ENCODE data around the gene KSR2. TPM values are rescaled to one million over a fixed set of nuclear protein-coding genes. Genes with fewer than 3 reads are reported as not detected.

KSR2 gene
- total and polyA plus RNA-seq, 3 donors from 2014 or later, result 2.4 to 3.8 (median 2.4) TPM

- 58 to 59% methylated on average over 5 of the region's 5 CpGs for WGBS, 2 donors
- intact Hi-C loops (cut with DNase I; ENCODE audit: low total_unique reads), result no loop called here
- no peaks in the 10 kb centered on the region for H3K4me1 ChIP-seq
Measured at GRCh38 chr12:117606945-117607344, 361.8 kb downstream of the KSR2 start.

GRCh38 chr12:117606024-117606423, 362.8 kb downstream of the KSR2 start:
- intact Hi-C loops (cut with DNase I; ENCODE audit: low total_unique reads), result no loop called here
- no peak for DNase-seq

More at GRCh38 chr12:117606945-117607344, 361.8 kb downstream of the KSR2 start:
- H3K9me3 ChIP-seq, result no peaks in the 10 kb centered on the region
- H3K36me3 ChIP-seq (ENCODE audit: low read depth, missing control alignments), result no peaks in the 10 kb centered on the region
- no peaks in the 10 kb centered on the region for H3K27me3 ChIP-seq
- DNase-seq, result no peak
- no peak for TF ChIP-seq CTCF (IDR thresholded peaks at IDR 0.05)
- H3K27ac ChIP-seq, result no peak overlapping the region
- no peak overlapping the region for H3K4me3 ChIP-seq

GRCh38 chr12:117603316-117604113, 365.3 kb downstream of the KSR2 start:
- H3K9me3 ChIP-seq, result no peaks in the 10 kb centered on the region
- intact Hi-C loops (cut with DNase I; ENCODE audit: low total_unique reads), result no loop called here
- no peak overlapping the region for H3K4me3 ChIP-seq
- no peaks in the 10 kb centered on the region for H3K4me1 ChIP-seq
- H3K36me3 ChIP-seq (ENCODE audit: low read depth, missing control alignments), result no peaks in the 10 kb centered on the region
- H3K27me3 ChIP-seq, result no peaks in the 10 kb centered on the region
- no peak overlapping the region for H3K27ac ChIP-seq
- WGBS, 2 donors, result 49 to 54% methylated on average over 4 of the region's 4 CpGs
- no peak for TF ChIP-seq POLR2A (IDR thresholded peaks at IDR 0.05)
- no peak for DNase-seq

More at GRCh38 chr12:117606024-117606423, 362.8 kb downstream of the KSR2 start:
- TF ChIP-seq POLR2A (IDR thresholded peaks at IDR 0.05), result no peak
- no peak for TF ChIP-seq CTCF (IDR thresholded peaks at IDR 0.05)
- Histone ChIP-seq H3K27me3 (no peaks in the 10 kb centered on the region), H3K4me1 (no peaks in the 10 kb centered on the region), H3K4me3 (no peak overlapping the region), H3K36me3 (ENCODE audit: low read depth, missing control alignments) (no peaks in the 10 kb centered on the region), H3K9me3 (no peaks in the 10 kb centered on the region), H3K27ac (no peak overlapping the region)

- no peaks in the 10 kb centered on the region for H3K9me3 ChIP-seq
- no peak overlapping the region for H3K27ac ChIP-seq
- no peaks in the 10 kb centered on the region for H3K4me1 ChIP-seq
- no peaks in the 10 kb centered on the region for H3K36me3 ChIP-seq (ENCODE audit: low read depth, missing control alignments)
- no peaks in the 10 kb centered on the region for H3K27me3 ChIP-seq
- DNase-seq, result no peak
- H3K4me3 ChIP-seq, result no peak overlapping the region
- intact Hi-C loops (cut with DNase I; ENCODE audit: low total_unique reads), result loop anchor here (10.0 kb wide), 1 partner anchor 235 kb away; the partner anchor contains the start of gene NOS1
- 74 to 76% methylated on average over 4 to 5 of the region's 5 CpGs for WGBS, 2 donors
- TF ChIP-seq POLR2A (IDR thresholded peaks at IDR 0.05) (no peak), CTCF (IDR thresholded peaks at IDR 0.05) (no peak)
Measured at GRCh38 chr12:117599849-117600248, 368.9 kb downstream of the KSR2 start.

GRCh38 chr12:117596968-117597367, 371.8 kb downstream of the KSR2 start:
- TF ChIP-seq POLR2A (IDR thresholded peaks at IDR 0.05) (no peak), CTCF (IDR thresholded peaks at IDR 0.05) (no peak)
- 53 to 73% methylated on average over 6 of the region's 6 CpGs for WGBS, 2 donors
- Histone ChIP-seq H3K4me1 (no peaks in the 10 kb centered on the region), H3K36me3 (ENCODE audit: low read depth, missing control alignments) (no peaks in the 10 kb centered on the region), H3K4me3 (no peak overlapping the region), H3K27me3 (no peaks in the 10 kb centered on the region), H3K9me3 (no peaks in the 10 kb centered on the region), H3K27ac (no peak overlapping the region)
- intact Hi-C loops (cut with DNase I; ENCODE audit: low total_unique reads), result loop anchor here (10.0 kb wide), 1 partner anchor 232 kb away; the partner anchor contains the start of gene NOS1
- DNase-seq, result no peak

Data from testis (tissue), 3 donors.